ENCODE results near the gene SLC23A2. TPM values are rescaled to one million over a fixed set of nuclear protein-coding genes. Genes with fewer than 3 reads are reported as not detected.
A peak's percentile ranks its signal among the peaks of the same experiment; 100 is the strongest.
"Not testable (repeated sequence)": the region's sequence is repeated elsewhere in the genome, so short reads cannot be mapped to it uniquely, and the experiment has no call there.

Gene SLC23A2
- total RNA-seq, 2 donors from 2014 or later = 10.8 to 12.8 TPM

DNA sequence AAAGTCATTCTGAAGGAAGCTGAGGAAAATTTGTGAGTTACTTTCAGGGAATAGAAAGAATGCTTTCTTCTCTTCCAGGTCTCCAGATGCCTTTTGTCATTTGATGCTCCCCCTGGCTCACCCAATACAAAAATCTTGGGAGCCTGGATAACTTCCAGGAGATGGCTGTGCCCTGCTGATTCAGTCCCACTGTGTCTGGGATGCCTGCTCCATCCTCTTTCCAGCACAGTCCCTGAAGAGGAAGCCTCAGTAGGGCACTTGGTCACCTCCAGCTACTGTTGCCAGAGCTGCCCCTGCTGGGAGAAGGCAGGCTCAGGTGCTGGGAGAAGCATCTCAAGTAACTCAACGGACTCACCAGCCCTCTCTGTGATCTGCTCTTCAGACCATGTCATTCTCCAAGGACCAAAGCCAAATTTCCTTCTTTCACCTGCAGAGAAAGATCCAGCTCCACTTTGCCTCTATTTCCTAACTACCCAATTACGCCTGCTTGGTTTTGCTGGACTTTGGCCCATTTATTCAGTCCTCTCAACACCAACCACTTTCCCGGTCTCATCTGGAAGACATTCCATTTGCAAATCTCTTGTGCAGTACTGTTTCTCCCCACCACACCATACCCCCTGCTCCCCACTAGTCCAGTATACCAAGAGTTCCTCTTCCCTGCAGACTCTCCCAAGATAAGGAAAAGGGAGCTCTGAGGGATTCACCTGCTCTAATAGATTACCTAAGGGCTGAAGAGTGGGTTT is 53.3 kb downstream of the SLC23A2 start:
- ATAC-seq = no peak
- no peak for DNase-seq
- intact Hi-C loops (cut with DNase I) = no loop called here

- DNase-seq (no peak), ATAC-seq (no peak)
- intact Hi-C loops (cut with DNase I) = no loop called here
These were observed 54.3 kb downstream of the SLC23A2 start for GRCh38 chr20:4946986-4947385.

DNA sequence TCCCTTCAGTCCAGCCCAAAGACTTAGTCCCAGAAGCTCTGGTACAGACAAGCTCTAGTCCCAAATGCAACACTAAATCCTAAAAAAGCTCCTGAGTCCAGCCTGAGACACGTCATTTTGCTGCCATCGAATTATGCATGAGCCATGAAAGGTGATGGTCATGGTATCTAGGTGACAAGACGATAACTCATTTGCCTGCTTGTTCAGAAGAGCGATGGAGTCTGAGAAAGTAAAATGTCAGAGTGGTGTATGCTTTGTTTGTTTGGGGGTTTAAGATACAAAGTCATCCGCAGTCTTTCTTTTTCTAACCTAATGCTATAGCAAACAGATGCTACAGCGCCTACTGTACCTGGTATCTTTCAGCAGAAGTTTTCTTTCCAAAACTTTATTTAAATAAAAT is 54.7 kb downstream of the SLC23A2 start:
- DNase-seq (no peak), ATAC-seq (no peak)
- intact Hi-C loops (cut with DNase I) = no loop called here

GRCh38 chr20:4944518-4945313 is 56.6 kb downstream of the SLC23A2 start:
- DNase-seq (no peak), ATAC-seq (peak in 1 of 2 donors; percentile 55)
- intact Hi-C loops (cut with DNase I) = no loop called here

DNA sequence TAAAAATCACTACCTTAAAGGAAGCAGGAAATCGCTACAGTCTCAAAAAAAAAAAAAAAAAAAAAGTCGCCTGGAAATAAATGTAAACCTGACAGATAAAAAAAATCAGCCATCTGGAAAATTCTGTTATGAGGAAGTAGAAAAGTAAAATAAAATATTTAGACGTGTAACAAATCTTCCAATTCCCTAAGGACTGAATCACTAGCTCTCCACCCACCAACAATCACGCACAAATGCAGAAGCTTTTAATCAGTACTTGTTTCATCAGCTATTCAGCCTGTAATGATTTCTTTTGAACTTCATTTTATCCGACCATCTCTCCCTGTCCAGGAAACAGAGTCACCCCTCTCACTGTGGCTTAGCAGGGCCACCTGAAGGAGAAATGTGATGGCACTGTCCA is 59.0 kb downstream of the SLC23A2 start:
- intact Hi-C loops (cut with DNase I) = no loop called here
- ATAC-seq (no peak), DNase-seq (no peak)

GRCh38 chr20:4937407-4938319 is 63.6 kb downstream of the SLC23A2 start:
- intact Hi-C loops (cut with DNase I) = no loop called here
- ATAC-seq (no peak), DNase-seq (no peak)

GRCh38 chr20:4936851-4937406 is 64.4 kb downstream of the SLC23A2 start:
- intact Hi-C loops (cut with DNase I) = no loop called here
- DNase-seq = no peak
- ATAC-seq = no peak

GRCh38 chr20:4936392-4936850 is 64.9 kb downstream of the SLC23A2 start:
- intact Hi-C loops (cut with DNase I) = no loop called here
- DNase-seq (no peak), ATAC-seq (no peak)

- ATAC-seq (no peak), DNase-seq (no peak)
- intact Hi-C loops (cut with DNase I) = no loop called here
These were observed 69.2 kb downstream of the SLC23A2 start for GRCh38 chr20:4932061-4932460.

GRCh38 chr20:4929686-4930397 is 71.5 kb downstream of the SLC23A2 start:
- intact Hi-C loops (cut with DNase I) = no loop called here
- no peak for DNase-seq
- ATAC-seq = no peak

DNA sequence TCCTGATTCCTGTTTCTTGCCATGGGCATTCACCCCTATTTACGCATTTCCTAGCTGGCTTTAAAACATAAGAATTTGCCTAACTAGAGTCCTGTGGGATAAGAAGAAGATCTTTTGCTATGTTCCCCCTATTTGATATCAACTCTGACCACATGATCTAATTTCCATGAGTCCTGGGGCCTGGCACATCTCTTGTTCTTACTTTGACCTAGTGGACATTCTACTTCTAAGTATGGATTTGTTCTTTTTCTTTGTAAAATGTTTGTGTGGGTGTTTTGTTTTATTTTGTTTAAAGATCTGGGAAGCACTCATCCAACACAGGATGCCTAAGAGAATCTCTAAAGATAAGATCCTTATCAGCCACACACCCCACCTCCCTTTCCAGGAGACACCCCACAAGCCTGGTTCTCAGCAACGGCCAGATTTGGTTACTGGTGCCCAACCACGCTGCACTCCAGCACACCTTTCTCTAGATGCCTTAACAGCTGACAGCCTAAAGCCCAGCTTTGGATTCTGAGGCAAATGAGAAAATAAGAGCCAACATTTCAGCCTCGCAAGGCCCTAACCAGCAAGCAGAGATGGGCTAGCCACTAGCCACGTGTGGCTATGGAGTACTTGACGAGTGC is 74.7 kb downstream of the SLC23A2 start:
- DNase-seq (no peak), ATAC-seq (peak; percentile 35 to 63)
- intact Hi-C loops (cut with DNase I) = no loop called here

GRCh38 chr20:4925842-4926530 is 75.3 kb downstream of the SLC23A2 start:
- intact Hi-C loops (cut with DNase I) = no loop called here
- peak; percentile 83 for DNase-seq
- peak; percentile 90 for ATAC-seq

DNA sequence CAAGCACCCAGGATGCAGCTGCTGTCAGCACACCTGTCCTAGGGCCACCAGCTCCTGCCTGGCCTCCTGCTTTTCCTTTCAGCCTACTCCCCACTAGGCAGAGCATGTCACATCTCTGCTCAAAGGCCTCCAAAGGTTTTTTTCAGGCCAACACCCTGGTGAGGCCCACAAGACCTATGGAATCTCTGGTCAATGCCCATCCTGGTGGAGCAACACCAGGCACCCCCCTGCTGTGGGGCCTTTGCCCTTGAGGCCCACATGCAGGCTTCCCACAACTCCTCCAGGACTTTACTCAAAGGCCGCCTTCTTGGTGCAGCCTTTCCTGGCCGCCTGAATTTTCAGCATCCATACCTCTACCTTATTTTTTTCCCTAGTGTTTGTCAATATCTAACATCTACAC is 76.9 kb downstream of the SLC23A2 start:
- no peak for ATAC-seq
- no peak for DNase-seq
- intact Hi-C loops (cut with DNase I) = no loop called here

GRCh38 chr20:4924032-4924431 is 77.3 kb downstream of the SLC23A2 start:
- intact Hi-C loops (cut with DNase I) = no loop called here
- ATAC-seq (no peak), DNase-seq (no peak)

- intact Hi-C loops (cut with DNase I) = no loop called here
- DNase-seq (no peak), ATAC-seq (no peak)
These were observed 79.1 kb downstream of the SLC23A2 start for GRCh38 chr20:4922186-4922585.

- DNase-seq; intact Hi-C loops (cut with DNase I); ATAC-seq: not testable (repeated sequence)
These were observed 80.0 kb downstream of the SLC23A2 start for GRCh38 chr20:4921271-4921670.

GRCh38 chr20:4920655-4921054 is 80.7 kb downstream of the SLC23A2 start:
- intact Hi-C loops (cut with DNase I) = no loop called here
- ATAC-seq (no peak), DNase-seq (no peak)

DNA sequence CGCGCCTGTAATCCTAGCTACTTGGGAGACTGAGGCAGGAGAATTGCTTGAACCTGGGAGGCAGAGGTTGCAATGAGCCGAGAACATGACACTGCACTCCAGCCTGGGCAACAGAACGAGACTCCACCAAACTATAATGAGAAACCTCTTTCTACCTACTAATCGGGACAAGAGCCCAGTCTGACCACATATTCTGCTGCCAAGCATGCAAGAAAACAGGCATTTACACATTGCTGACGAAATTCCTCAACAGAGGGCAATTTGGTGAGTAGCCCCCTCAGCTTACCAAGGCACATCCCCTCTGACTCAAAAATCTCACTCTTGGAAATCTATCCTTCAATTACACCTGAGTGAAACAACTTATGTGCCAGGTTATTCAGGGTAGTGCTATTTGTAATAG is 81.2 kb downstream of the SLC23A2 start:
- ATAC-seq (no peak), DNase-seq (no peak)
- intact Hi-C loops (cut with DNase I) = no loop called here
